ENCODE data around the gene RAB11FIP4. TPM values are rescaled to one million over a fixed set of nuclear protein-coding genes. Genes with fewer than 3 reads are reported as not detected.

Gene RAB11FIP4
- total and polyA plus RNA-seq, 2 donors (not counting 1 experiment from before 2014, with no cell fraction given), result 0.16 to 0.66 TPM

- Histone ChIP-seq H4K20me1 (ENCODE audit: control insufficient read depth, extremely low read depth, insufficient read depth, low read length) (no peaks in the 10 kb centered on the region), H3K4me2 (ENCODE audit: extremely low read depth, insufficient read depth, low read length) (no peak overlapping the region), H2AFZ (ENCODE audit: low read length) (no peak overlapping the region), H3K4me1 (ENCODE audit: control insufficient read depth, extremely low read depth, insufficient read depth, low read length) (no peaks in the 10 kb centered on the region), H3K79me2 (ENCODE audit: control insufficient read depth, insufficient read depth, low read length) (no peaks in the 10 kb centered on the region), H3K9ac (ENCODE audit: insufficient read depth, low read length) (no peak overlapping the region), H3K4me3 (replicated peaks in 1 of 4; ENCODE audit: control extremely low read depth in 1 of 4, insufficient read depth in 1 of 4, low read depth in 3 of 4, low read length in 4 of 4) (no peak overlapping the region), H3K36me3 (ENCODE audit: control insufficient read depth, insufficient read depth, low read length) (no peaks in the 10 kb centered on the region), H3K27me3 (ENCODE audit: control insufficient read depth, insufficient read depth, low read length) (peaks cover 10% of the 10 kb centered on the region), H3K9me3 (ENCODE audit: control insufficient read depth, insufficient read depth, low read depth, low read length) (no peaks in the 10 kb centered on the region), H3K27ac (ENCODE audit: insufficient read depth, low read length) (no peak overlapping the region)
- no peak for DNase-seq (ENCODE audit: low read depth in 2 of 2)
- TF ChIP-seq CTCF (conservative IDR thresholded peaks at IDR 0.05 in 1 of 2, IDR thresholded peaks at IDR 0.05 in 1 of 2; ENCODE audit: low read depth in 1 of 2, low read length in 2 of 2), result no peak
- no peak for TF ChIP-seq EZH2 (IDR thresholded peaks at IDR 0.05; ENCODE audit: low read length, missing control alignments)
Measured at GRCh38 chr17:31386542-31387075, 4.9 kb upstream of the RAB11FIP4 start.

GRCh38 chr17:31387438-31387837 lies 4.0 kb upstream of the RAB11FIP4 start:
- Histone ChIP-seq H4K20me1 (ENCODE audit: control insufficient read depth, extremely low read depth, insufficient read depth, low read length) (no peaks in the 10 kb centered on the region), H3K36me3 (ENCODE audit: control insufficient read depth, insufficient read depth, low read length) (no peaks in the 10 kb centered on the region), H3K9ac (ENCODE audit: insufficient read depth, low read length) (no peak overlapping the region), H3K79me2 (ENCODE audit: control insufficient read depth, insufficient read depth, low read length) (no peaks in the 10 kb centered on the region), H3K9me3 (ENCODE audit: control insufficient read depth, insufficient read depth, low read depth, low read length) (no peaks in the 10 kb centered on the region), H2AFZ (ENCODE audit: low read length) (no peak overlapping the region), H3K4me2 (ENCODE audit: extremely low read depth, insufficient read depth, low read length) (no peak overlapping the region), H3K4me3 (replicated peaks in 1 of 4; ENCODE audit: control extremely low read depth in 1 of 4, insufficient read depth in 1 of 4, low read depth in 3 of 4, low read length in 4 of 4) (no peak overlapping the region), H3K4me1 (ENCODE audit: control insufficient read depth, extremely low read depth, insufficient read depth, low read length) (no peaks in the 10 kb centered on the region), H3K27me3 (ENCODE audit: control insufficient read depth, insufficient read depth, low read length) (peaks cover 15% of the 10 kb centered on the region), H3K27ac (ENCODE audit: insufficient read depth, low read length) (no peak overlapping the region)
- TF ChIP-seq EZH2 (IDR thresholded peaks at IDR 0.05; ENCODE audit: low read length, missing control alignments), result no peak
- no peak for TF ChIP-seq CTCF (conservative IDR thresholded peaks at IDR 0.05 in 1 of 2, IDR thresholded peaks at IDR 0.05 in 1 of 2; ENCODE audit: low read depth in 1 of 2, low read length in 2 of 2)
- DNase-seq (ENCODE audit: low read depth in 2 of 2), result no peak

- H2AFZ ChIP-seq (ENCODE audit: low read length), result no peak overlapping the region
- no peak overlapping the region for H3K27ac ChIP-seq (ENCODE audit: insufficient read depth, low read length)
- no peak overlapping the region for H3K4me2 ChIP-seq (ENCODE audit: extremely low read depth, insufficient read depth, low read length)
- H3K9me3 ChIP-seq (ENCODE audit: control insufficient read depth, insufficient read depth, low read depth, low read length), result no peaks in the 10 kb centered on the region
- H3K4me1 ChIP-seq (ENCODE audit: control insufficient read depth, extremely low read depth, insufficient read depth, low read length), result no peaks in the 10 kb centered on the region
- peaks cover 2% of the 10 kb centered on the region for H4K20me1 ChIP-seq (ENCODE audit: control insufficient read depth, extremely low read depth, insufficient read depth, low read length)
- DNase-seq (ENCODE audit: low read depth in 2 of 2), result no peak
- H3K36me3 ChIP-seq (ENCODE audit: control insufficient read depth, insufficient read depth, low read length), result no peaks in the 10 kb centered on the region
- TF ChIP-seq EZH2 (IDR thresholded peaks at IDR 0.05; ENCODE audit: low read length, missing control alignments) (no peak), CTCF (conservative IDR thresholded peaks at IDR 0.05 in 1 of 2, IDR thresholded peaks at IDR 0.05 in 1 of 2; ENCODE audit: low read depth in 1 of 2, low read length in 2 of 2) (no peak)
- no peak overlapping the region for H3K9ac ChIP-seq (ENCODE audit: insufficient read depth, low read length)
- H3K27me3 ChIP-seq (ENCODE audit: control insufficient read depth, insufficient read depth, low read length), result peaks cover 23% of the 10 kb centered on the region
- H3K79me2 ChIP-seq (ENCODE audit: control insufficient read depth, insufficient read depth, low read length), result no peaks in the 10 kb centered on the region
- no peak overlapping the region for H3K4me3 ChIP-seq (replicated peaks in 1 of 4; ENCODE audit: control extremely low read depth in 1 of 4, insufficient read depth in 1 of 4, low read depth in 3 of 4, low read length in 4 of 4)
Measured at GRCh38 chr17:31388351-31388750, 3.1 kb upstream of the RAB11FIP4 start.
